Ishikawa (cell line): ENCODE results near the gene RPTN.

ENCODE experiments used
- CEBPB ChIP-seq: IDR thresholded peaks from 2 replicates; pipeline ENCODE4 v1.6.1; 2012
- CREB1 ChIP-seq: IDR thresholded peaks from 2 replicates; pipeline ENCODE4 v1.6.1; 2012; ENCODE audit warnings: low read depth
- EGR1 ChIP-seq: IDR thresholded peaks from 2 replicates; pipeline ENCODE4 v1.6.1; 2012
- EP300 ChIP-seq: IDR thresholded peaks from 2 replicates; pipeline ENCODE4 v1.6.1; 2012; ENCODE audit warnings: borderline replicate concordance
- FOXM1 ChIP-seq: IDR thresholded peaks from 2 replicates; pipeline ENCODE4 v1.6.1; 2012; ENCODE audit warnings: low read depth, borderline replicate concordance
- NFIC ChIP-seq: IDR thresholded peaks from 2 replicates; pipeline ENCODE4 v1.6.1; 2012
- RAD21 ChIP-seq: IDR thresholded peaks from 2 replicates; pipeline ENCODE4 v1.6.1; 2012; ENCODE audit warnings: low read depth
- TAF1 ChIP-seq: IDR thresholded peaks from 2 replicates; pipeline ENCODE4 v1.6.1; 2012; ENCODE audit warnings: low read depth, mild to moderate bottlenecking
- TCF12 ChIP-seq: IDR thresholded peaks from 2 replicates; pipeline ENCODE4 v1.6.1; 2012; ENCODE audit warnings: low read depth
- TEAD4 ChIP-seq: IDR thresholded peaks from 2 replicates; pipeline ENCODE4 v1.6.1; 2012
- YY1 ChIP-seq: IDR thresholded peaks from 2 replicates; pipeline ENCODE4 v1.6.1; 2012; ENCODE audit warnings: low read depth
- ZBTB7A ChIP-seq: IDR thresholded peaks from 2 replicates; pipeline ENCODE4 v1.6.1; 2012; ENCODE audit warnings: low read depth
- TF ChIP-seq, protein P1 (sequence below): IDR thresholded peaks from 2 replicates; pipeline ENCODE4 v1.6.1; 2012; ENCODE audit warnings: low read depth, mild to moderate bottlenecking
- TF ChIP-seq, protein P2 (sequence below): IDR thresholded peaks from 2 replicates; pipeline ENCODE4 v1.6.1; 2012
- TF ChIP-seq, protein P3 (sequence below): IDR thresholded peaks from 2 replicates; pipeline ENCODE4 v1.6.1; 2012

Gene RPTN

DNA sequence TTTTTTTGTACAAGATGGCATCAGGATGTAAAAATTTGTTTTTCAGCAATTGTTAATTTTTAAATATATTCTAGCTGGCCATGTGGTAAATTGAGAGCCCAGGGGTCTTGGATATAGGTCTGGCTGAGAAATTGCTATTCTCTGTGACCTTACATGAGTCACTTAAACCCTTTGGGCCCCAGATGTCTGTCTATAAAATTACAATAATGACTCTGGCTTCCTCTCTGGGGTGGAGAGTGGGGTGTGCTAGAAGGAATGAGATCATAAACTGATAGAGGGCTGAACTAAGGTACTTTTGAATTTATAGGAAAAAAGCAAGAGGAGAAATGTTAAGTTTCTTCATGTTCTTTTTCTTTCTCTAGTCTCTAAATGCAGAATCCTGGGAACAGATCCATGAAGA lies 31.4 kb downstream of the RPTN start:
- TF ChIP-seq EGR1 (no peak), CEBPB (no peak), FOXM1 (no peak), TAF1 (no peak), TEAD4 (no peak)

DNA sequence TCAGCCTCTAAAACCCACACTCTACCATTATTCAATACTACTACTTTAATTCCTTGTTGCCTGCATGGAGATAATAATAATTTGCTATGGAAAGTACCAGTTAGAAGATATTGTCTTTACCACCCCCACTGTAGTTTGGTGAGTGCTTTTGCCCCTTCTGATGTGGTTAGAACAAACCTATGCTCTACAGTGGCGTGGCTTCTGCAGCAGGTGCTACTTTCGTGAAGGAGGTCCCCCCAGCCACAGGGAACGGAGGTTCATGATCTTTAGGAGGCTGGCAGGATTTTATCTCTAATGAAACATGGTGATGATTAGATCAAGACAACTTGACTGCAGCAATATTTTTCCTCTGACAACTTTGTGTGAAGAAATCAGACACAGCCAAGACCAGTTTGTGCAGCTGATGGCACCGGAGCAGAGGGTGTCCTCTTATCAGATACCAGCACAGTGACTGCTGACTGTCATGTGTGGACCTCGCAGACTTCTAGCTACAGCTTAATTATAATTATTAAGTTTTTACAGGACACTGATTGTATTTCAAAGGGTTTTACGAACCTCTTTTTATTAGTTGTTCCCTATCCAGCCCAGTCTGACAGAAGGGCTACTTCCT lies 33.1 kb downstream of the RPTN start:
- TF ChIP-seq TCF12: no peak
- no peak for TF ChIP-seq CEBPB
- TF ChIP-seq, protein P1, sequence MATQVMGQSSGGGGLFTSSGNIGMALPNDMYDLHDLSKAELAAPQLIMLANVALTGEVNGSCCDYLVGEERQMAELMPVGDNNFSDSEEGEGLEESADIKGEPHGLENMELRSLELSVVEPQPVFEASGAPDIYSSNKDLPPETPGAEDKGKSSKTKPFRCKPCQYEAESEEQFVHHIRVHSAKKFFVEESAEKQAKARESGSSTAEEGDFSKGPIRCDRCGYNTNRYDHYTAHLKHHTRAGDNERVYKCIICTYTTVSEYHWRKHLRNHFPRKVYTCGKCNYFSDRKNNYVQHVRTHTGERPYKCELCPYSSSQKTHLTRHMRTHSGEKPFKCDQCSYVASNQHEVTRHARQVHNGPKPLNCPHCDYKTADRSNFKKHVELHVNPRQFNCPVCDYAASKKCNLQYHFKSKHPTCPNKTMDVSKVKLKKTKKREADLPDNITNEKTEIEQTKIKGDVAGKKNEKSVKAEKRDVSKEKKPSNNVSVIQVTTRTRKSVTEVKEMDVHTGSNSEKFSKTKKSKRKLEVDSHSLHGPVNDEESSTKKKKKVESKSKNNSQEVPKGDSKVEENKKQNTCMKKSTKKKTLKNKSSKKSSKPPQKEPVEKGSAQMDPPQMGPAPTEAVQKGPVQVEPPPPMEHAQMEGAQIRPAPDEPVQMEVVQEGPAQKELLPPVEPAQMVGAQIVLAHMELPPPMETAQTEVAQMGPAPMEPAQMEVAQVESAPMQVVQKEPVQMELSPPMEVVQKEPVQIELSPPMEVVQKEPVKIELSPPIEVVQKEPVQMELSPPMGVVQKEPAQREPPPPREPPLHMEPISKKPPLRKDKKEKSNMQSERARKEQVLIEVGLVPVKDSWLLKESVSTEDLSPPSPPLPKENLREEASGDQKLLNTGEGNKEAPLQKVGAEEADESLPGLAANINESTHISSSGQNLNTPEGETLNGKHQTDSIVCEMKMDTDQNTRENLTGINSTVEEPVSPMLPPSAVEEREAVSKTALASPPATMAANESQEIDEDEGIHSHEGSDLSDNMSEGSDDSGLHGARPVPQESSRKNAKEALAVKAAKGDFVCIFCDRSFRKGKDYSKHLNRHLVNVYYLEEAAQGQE: no peak
- no peak for TF ChIP-seq TEAD4
- no peak for TF ChIP-seq TAF1
- no peak for TF ChIP-seq YY1
- TF ChIP-seq, protein P2, sequence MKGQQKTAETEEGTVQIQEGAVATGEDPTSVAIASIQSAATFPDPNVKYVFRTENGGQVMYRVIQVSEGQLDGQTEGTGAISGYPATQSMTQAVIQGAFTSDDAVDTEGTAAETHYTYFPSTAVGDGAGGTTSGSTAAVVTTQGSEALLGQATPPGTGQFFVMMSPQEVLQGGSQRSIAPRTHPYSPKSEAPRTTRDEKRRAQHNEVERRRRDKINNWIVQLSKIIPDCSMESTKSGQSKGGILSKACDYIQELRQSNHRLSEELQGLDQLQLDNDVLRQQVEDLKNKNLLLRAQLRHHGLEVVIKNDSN: no peak
- TF ChIP-seq EGR1: no peak
- TF ChIP-seq, protein P3, sequence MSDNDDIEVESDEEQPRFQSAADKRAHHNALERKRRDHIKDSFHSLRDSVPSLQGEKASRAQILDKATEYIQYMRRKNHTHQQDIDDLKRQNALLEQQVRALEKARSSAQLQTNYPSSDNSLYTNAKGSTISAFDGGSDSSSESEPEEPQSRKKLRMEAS: no peak
- TF ChIP-seq FOXM1: no peak
- TF ChIP-seq CREB1: no peak
- TF ChIP-seq EP300: no peak
- no peak for TF ChIP-seq ZBTB7A
- no peak for TF ChIP-seq RAD21
- no peak for TF ChIP-seq NFIC

DNA sequence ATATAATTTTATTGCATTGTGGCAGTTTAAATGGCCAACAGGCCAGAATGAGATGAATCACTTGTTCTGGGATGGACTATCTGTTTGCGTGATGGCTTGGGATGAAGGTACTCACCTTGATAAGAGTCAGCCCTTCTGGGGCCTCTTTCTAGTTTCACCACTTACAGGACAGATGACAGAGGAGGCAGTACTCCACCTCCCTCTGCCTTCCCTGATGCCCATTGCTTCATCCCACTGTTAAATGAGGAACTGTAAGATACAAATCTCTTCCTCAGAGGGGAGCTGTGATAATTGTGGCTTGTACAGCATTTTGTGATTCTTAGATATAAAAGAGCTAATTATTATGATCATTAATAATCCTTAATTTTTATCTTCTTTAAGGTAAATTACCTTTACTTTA lies 40.1 kb downstream of the RPTN start:
- TF ChIP-seq RAD21 (no peak), CREB1 (no peak), EP300 (no peak), TEAD4 (no peak), NFIC (no peak), CEBPB (no peak), EGR1 (no peak), TAF1 (no peak), YY1 (no peak), ZBTB7A (no peak)
- TF ChIP-seq, protein P2: no peak
- TF ChIP-seq, protein P3: no peak

DNA sequence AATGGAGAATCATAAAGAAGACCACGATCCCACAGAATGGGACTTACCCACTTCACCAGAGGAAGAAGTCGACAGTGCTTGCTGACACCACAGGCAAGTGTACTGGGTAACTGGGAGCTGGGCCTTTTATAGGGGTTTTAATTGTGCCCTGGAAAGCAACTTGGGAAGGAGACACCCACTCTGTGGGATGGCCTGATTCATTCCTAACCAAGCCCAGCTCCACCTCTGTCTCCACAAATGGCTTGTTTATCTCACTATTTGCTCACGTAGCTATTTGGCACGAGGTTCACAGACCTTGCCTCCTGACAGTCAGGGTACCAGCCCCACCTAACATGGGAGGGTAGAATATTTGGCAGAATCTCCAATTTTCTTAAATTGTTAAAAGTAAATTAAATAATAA lies 43.7 kb downstream of the RPTN start, which contains the start of gene TCHH:
Gene TCHH (minus strand): TSS at position 101 of the 400 bp plus-strand sequence. CDS start 1,364 bp downstream, outside the sequence.
- TF ChIP-seq, protein P2: no peak
- TF ChIP-seq EP300 (no peak), TEAD4 (no peak), FOXM1 (no peak), RAD21 (no peak), NFIC (no peak), TAF1 (no peak), YY1 (no peak), EGR1 (no peak), CREB1 (no peak), CEBPB (no peak), ZBTB7A (no peak)
- TF ChIP-seq, protein P3: no peak
- TF ChIP-seq, protein P1: no peak

DNA sequence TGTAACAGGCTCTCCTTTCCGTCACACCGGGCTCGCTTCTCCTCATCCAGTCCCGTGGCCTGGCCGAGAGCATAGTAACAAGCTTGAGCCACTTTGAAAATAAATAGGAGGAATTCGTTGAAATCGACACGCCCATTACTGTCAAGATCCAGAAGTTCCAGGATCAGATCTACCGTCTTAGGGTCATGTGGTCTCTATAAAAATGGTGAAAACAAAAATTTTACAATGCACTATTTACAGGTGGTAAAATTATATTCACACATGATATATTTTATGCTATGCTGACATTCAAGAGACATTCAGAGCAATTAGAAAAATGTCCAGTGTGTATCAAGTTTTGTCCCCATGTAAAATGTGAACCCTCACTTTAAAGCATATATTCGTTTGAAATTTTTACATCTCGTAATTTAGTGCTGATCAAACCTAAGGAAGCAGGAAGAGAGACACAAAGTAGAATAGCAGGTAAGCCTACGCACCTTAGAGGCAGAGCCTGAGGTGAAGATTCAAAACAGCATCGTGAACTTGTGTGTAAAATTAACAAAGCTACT lies 46.1 kb downstream of the RPTN start:
- TF ChIP-seq, protein P3: no peak
- no peak for TF ChIP-seq EGR1
